Activated T-helper 1 cell treated with anti-CD3 and anti-CD28 coated beads, Interleukin-12 subunit alpha, Interleukin-12 subunit beta, Interleukin-2, Interleukin-4 antibody, amounts not matched to agents 30 ng/mL and 10 ng/mL and 1 ng/mL, durations not matched to agents 14 hours and 24 hours and 36 hours (primary cell): Measurements from ENCODE around the gene PPP2R2D. TPM values are rescaled to one million over a fixed set of nuclear protein-coding genes. Genes with fewer than 3 reads are reported as not detected.
A peak's percentile ranks its signal among the peaks of the same experiment; 100 is the strongest.

Experiments used
- DNase-seq: peaks from one replicate; pipeline ENCODE4 v3.0.0; 2021; ENCODE audit warnings: low spot score
- H3K27ac Mint-ChIP-seq: one replicate; pipeline ENCODE4 v1.8.0; 2021; ENCODE audit warnings: mild to moderate bottlenecking, mixed read lengths
- H3K27me3 Mint-ChIP-seq: one replicate; pipeline ENCODE4 v1.8.0; 2022; ENCODE audit warnings: mild to moderate bottlenecking, moderate library complexity, mixed read lengths; ENCODE audit not compliant: insufficient read depth
- H3K36me3 Mint-ChIP-seq: one replicate; pipeline ENCODE4 v1.8.0; 2021; ENCODE audit warnings: low read depth, mixed read lengths
- H3K4me1 Mint-ChIP-seq: one replicate; pipeline ENCODE4 v1.8.0; 2021; ENCODE audit warnings: low read depth, mixed read lengths
- H3K4me3 Mint-ChIP-seq: one replicate; pipeline ENCODE4 v1.8.0; 2021; ENCODE audit warnings: mild to moderate bottlenecking, moderate library complexity, mixed read lengths
- H3K9me3 Mint-ChIP-seq: one replicate; pipeline ENCODE4 v1.8.0; 2021; ENCODE audit warnings: mixed read lengths
- intact Hi-C: fragments of 100-400 bp; cut with micrococcal nuclease; formaldehyde crosslinking; loops from one replicate; pipeline ENCODE4 v1.15.1; 2024
- total RNA-seq: library from RNA; stranded (reverse); gene quantifications from 2 replicates; pipeline ENCODE4 v1.2.3, GENCODE V29; 2022

The PPP2R2D gene
- 37.6 and 38.4 TPM in 2 replicates for total RNA-seq

- peak within 1 kb of the TSS; percentile 83 for H3K27ac Mint-ChIP-seq
- H3K9me3 Mint-ChIP-seq, result no peaks in the 10 kb centered on the region
These were observed at the start of gene PPP2R2D for GRCh38 chr10:131900350-131901152. Gene PPP2R2D (plus strand): TSS chr10:131901008. CDS start chr10:131901149, 141 bp downstream.

GRCh38 chr10:131851346-131851745, 49.5 kb upstream of the PPP2R2D start:
- no peak for DNase-seq
- no peaks in the 10 kb centered on the region for H3K4me1 Mint-ChIP-seq
- no peaks in the 10 kb centered on the region for H3K36me3 Mint-ChIP-seq
- intact Hi-C loops, result no loop called here
- H3K9me3 Mint-ChIP-seq, result peaks cover 9% of the 10 kb centered on the region
- peak overlapping the region; percentile 43 for H3K27ac Mint-ChIP-seq
- H3K4me3 Mint-ChIP-seq, result peak overlapping the region; percentile 3
- H3K27me3 Mint-ChIP-seq, result no peaks in the 10 kb centered on the region

More at GRCh38 chr10:131900350-131901152, at the start of gene PPP2R2D:
- Mint-ChIP-seq H3K4me3 (peak within 1 kb of the TSS; percentile 91), H3K36me3 (peaks cover 9% of the 10 kb centered on the region), H3K27me3 (peaks cover 18% of the 10 kb centered on the region), H3K4me1 (peaks cover 55% of the 10 kb centered on the region)
- DNase-seq, result peak; percentile 95
- intact Hi-C loops, result loop anchor here (1.0 to 10.0 kb wide), 11 partner anchors 14 to 1494 kb away; partner anchors contain the start of genes ADAM8, INPP5A, LRRC27 and MTG1

- no peaks in the 10 kb centered on the region for H3K36me3 Mint-ChIP-seq
- H3K9me3 Mint-ChIP-seq, result peaks cover 9% of the 10 kb centered on the region
- H3K4me3 Mint-ChIP-seq, result no peak overlapping the region
- no peaks in the 10 kb centered on the region for H3K27me3 Mint-ChIP-seq
- H3K4me1 Mint-ChIP-seq, result no peaks in the 10 kb centered on the region
- intact Hi-C loops, result no loop called here
- DNase-seq, result no peak
- H3K27ac Mint-ChIP-seq, result no peak overlapping the region
These were observed 48.5 kb upstream of the PPP2R2D start for GRCh38 chr10:131852176-131852822.

GRCh38 chr10:131852823-131853609, 47.8 kb upstream of the PPP2R2D start:
- no peak for DNase-seq
- Mint-ChIP-seq H3K27ac (no peak overlapping the region), H3K27me3 (no peaks in the 10 kb centered on the region), H3K4me3 (no peak overlapping the region), H3K9me3 (peaks cover 9% of the 10 kb centered on the region), H3K4me1 (no peaks in the 10 kb centered on the region), H3K36me3 (no peaks in the 10 kb centered on the region)
- intact Hi-C loops, result no loop called here

- H3K9me3 Mint-ChIP-seq, result peaks cover 9% of the 10 kb centered on the region
- DNase-seq, result no peak
- H3K27ac Mint-ChIP-seq, result no peak overlapping the region
- H3K36me3 Mint-ChIP-seq, result no peaks in the 10 kb centered on the region
- no peak overlapping the region for H3K4me3 Mint-ChIP-seq
- H3K27me3 Mint-ChIP-seq, result no peaks in the 10 kb centered on the region
- H3K4me1 Mint-ChIP-seq, result no peaks in the 10 kb centered on the region
- intact Hi-C loops, result no loop called here
These were observed 47.2 kb upstream of the PPP2R2D start for GRCh38 chr10:131853610-131853964.

GRCh38 chr10:131854579-131855335, 46.1 kb upstream of the PPP2R2D start:
- Mint-ChIP-seq H3K36me3 (no peaks in the 10 kb centered on the region), H3K9me3 (peaks cover 9% of the 10 kb centered on the region), H3K4me1 (no peaks in the 10 kb centered on the region), H3K27ac (no peak overlapping the region), H3K27me3 (no peaks in the 10 kb centered on the region), H3K4me3 (no peak overlapping the region)
- intact Hi-C loops, result no loop called here
- no peak for DNase-seq

GRCh38 chr10:131855461-131856401, 45.1 kb upstream of the PPP2R2D start:
- Mint-ChIP-seq H3K27ac (no peak overlapping the region), H3K27me3 (no peaks in the 10 kb centered on the region), H3K4me3 (no peak overlapping the region), H3K4me1 (no peaks in the 10 kb centered on the region), H3K9me3 (peaks cover 6% of the 10 kb centered on the region), H3K36me3 (no peaks in the 10 kb centered on the region)
- DNase-seq, result no peak
- intact Hi-C loops, result no loop called here

- intact Hi-C loops, result no loop called here
- Mint-ChIP-seq H3K27ac (no peak overlapping the region), H3K4me3 (no peak overlapping the region), H3K4me1 (no peaks in the 10 kb centered on the region), H3K36me3 (no peaks in the 10 kb centered on the region), H3K27me3 (no peaks in the 10 kb centered on the region), H3K9me3 (no peaks in the 10 kb centered on the region)
- DNase-seq, result no peak
These were observed 44.2 kb upstream of the PPP2R2D start for GRCh38 chr10:131856441-131857094.

- no peaks in the 10 kb centered on the region for H3K9me3 Mint-ChIP-seq
- H3K4me1 Mint-ChIP-seq, result no peaks in the 10 kb centered on the region
- intact Hi-C loops, result no loop called here
- no peaks in the 10 kb centered on the region for H3K27me3 Mint-ChIP-seq
- H3K36me3 Mint-ChIP-seq, result no peaks in the 10 kb centered on the region
- no peak overlapping the region for H3K27ac Mint-ChIP-seq
- no peak for DNase-seq
- no peak overlapping the region for H3K4me3 Mint-ChIP-seq
These were observed 43.4 kb upstream of the PPP2R2D start for GRCh38 chr10:131857156-131858117.

GRCh38 chr10:131858118-131858515, 42.7 kb upstream of the PPP2R2D start:
- Mint-ChIP-seq H3K27me3 (no peaks in the 10 kb centered on the region), H3K27ac (no peak overlapping the region), H3K4me1 (no peaks in the 10 kb centered on the region), H3K4me3 (no peak overlapping the region), H3K36me3 (no peaks in the 10 kb centered on the region), H3K9me3 (no peaks in the 10 kb centered on the region)
- no peak for DNase-seq
- intact Hi-C loops, result no loop called here
